GM12878 (cell line): ENCODE measurements around the gene CREB3L1. TPM values are rescaled to one million over a fixed set of nuclear protein-coding genes. Genes with fewer than 3 reads are reported as not detected.

Experiments used
- BCL11A ChIP-seq: IDR thresholded peaks from 2 replicates; pipeline ENCODE4 v1.6.1; 2011; ENCODE audit warnings: low read depth, low read length
- CBX5 ChIP-seq: sonication (generic); IDR thresholded peaks from 2 replicates; pipeline ENCODE4 v1.6.1; 2016; ENCODE audit warnings: low read depth, moderate library complexity, mild to moderate bottlenecking, inconsistent platforms
- CHD2 ChIP-seq: IDR thresholded peaks from 2 replicates; pipeline ENCODE4 v1.6.1; 2011; ENCODE audit warnings: low read depth, low read length, improper control_type of control experiment, borderline replicate concordance
- CTCF ChIP-seq, 3 experiments: IDR thresholded peaks in 2 of 3; conservative IDR thresholded peaks in 1 of 3; 2 replicates each; pipeline ENCODE4 v1.5.1; 2011; ENCODE audit warnings: low read depth in 3 of 3, low read length in 3 of 3, mild to moderate bottlenecking in 3 of 3, control low read depth in 2 of 3, moderate library complexity in 2 of 3, inconsistent platforms in 1 of 3, mixed read lengths in 1 of 3; ENCODE audit not compliant: control insufficient read depth in 2 of 3, insufficient read depth in 1 of 3; ENCODE audit errors: extremely low read depth in 1 of 3
- HDAC2 ChIP-seq: fragments of 200-600 bp; sonication (generic); IDR thresholded peaks from 2 replicates; pipeline ENCODE4 v1.6.1; 2017
- MAX ChIP-seq: IDR thresholded peaks from 2 replicates; pipeline ENCODE4 v1.6.1; 2012; ENCODE audit warnings: low read depth, low read length, improper control_type of control experiment
- NR2C2 ChIP-seq: IDR thresholded peaks from 2 replicates; pipeline ENCODE4 v1.6.1; 2011; ENCODE audit warnings: borderline replicate concordance, low read depth; ENCODE audit not compliant: control insufficient read depth, insufficient read length
- NR2F1 ChIP-seq: fragments of 450-650 bp; conservative IDR thresholded peaks from 2 replicates; pipeline ENCODE4 v1.6.1; 2017; ENCODE audit warnings: mild to moderate bottlenecking
- PKNOX1 ChIP-seq: fragments of 450-650 bp; IDR thresholded peaks from 2 replicates; pipeline ENCODE4 v1.6.1; 2016; ENCODE audit warnings: mild to moderate bottlenecking
- RFX5 ChIP-seq: IDR thresholded peaks from 2 replicates; pipeline ENCODE4 v1.6.1; 2011; ENCODE audit warnings: low read depth, low read length, improper control_type of control experiment
- SMC3 ChIP-seq: IDR thresholded peaks from 2 replicates; pipeline ENCODE4 v1.6.1; 2011; ENCODE audit warnings: low read length, improper control_type of control experiment, borderline replicate concordance
- SPI1 ChIP-seq: IDR thresholded peaks from 2 replicates; pipeline ENCODE4 v1.6.1; 2011; ENCODE audit warnings: low read depth, mild to moderate bottlenecking, low read length, moderate library complexity, borderline replicate concordance; ENCODE audit not compliant: insufficient read depth
- SREBF1 ChIP-seq: IDR thresholded peaks from 2 replicates; pipeline ENCODE4 v1.6.1; 2012; ENCODE audit warnings: mild to moderate bottlenecking, low read length
- STAT3 ChIP-seq: IDR thresholded peaks from 2 replicates; pipeline ENCODE4 v1.6.1; 2011; ENCODE audit warnings: low read depth, low read length, improper control_type of control experiment
- SUZ12 ChIP-seq: fragments of 200-600 bp; sonication (generic); IDR thresholded peaks from one replicate; pipeline ENCODE4 v1.6.1; 2018; ENCODE audit warnings: antibody characterized with exemption, mild to moderate bottlenecking; ENCODE audit not compliant: unreplicated experiment
- USF2 ChIP-seq: IDR thresholded peaks from 2 replicates; pipeline ENCODE4 v1.6.1; 2011; ENCODE audit warnings: low read depth, low read length, improper control_type of control experiment, borderline replicate concordance
- YBX1 ChIP-seq: fragments of 450-650 bp; IDR thresholded peaks from 2 replicates; pipeline ENCODE4 v1.6.1; 2016; ENCODE audit warnings: antibody characterized with exemption
- ZBED1 ChIP-seq: IDR thresholded peaks from 2 replicates; pipeline ENCODE4 v1.6.1; 2016; ENCODE audit warnings: borderline replicate concordance
- ZBTB40 ChIP-seq: fragments of 450-650 bp; IDR thresholded peaks from 2 replicates; pipeline ENCODE4 v1.6.1; 2016; ENCODE audit warnings: mild to moderate bottlenecking, moderate library complexity, borderline replicate concordance
- ZNF274 ChIP-seq: IDR thresholded peaks from one replicate; pipeline ENCODE4 v1.8.0; 2011; ENCODE audit not compliant: insufficient read length, insufficient read depth
- ZNF622 ChIP-seq: fragments of 450-650 bp; IDR thresholded peaks from 2 replicates; pipeline ENCODE4 v1.6.1; 2017; ENCODE audit warnings: mild to moderate bottlenecking, inconsistent platforms
- ZZZ3 ChIP-seq: IDR thresholded peaks from 2 replicates; pipeline ENCODE4 v1.6.1; 2011; ENCODE audit warnings: low read depth; ENCODE audit not compliant: control insufficient read depth, insufficient read length
- polyA plus RNA-seq, 11 experiments: library from polyadenylated mRNA; depleted of rRNA in 4 of 11; unstranded in 6 of 11; stranded (reverse) in 5 of 11; fragments of >200 nt; fragmentation: Nextera tagmentation in 4 of 11; fragmentation: Illumina TruSeq in 1 of 11; extraction: Ambion mirVana in 4 of 11; extraction: Trizol in 1 of 11; gene quantifications; 1 replicate in 1 of 11; 2 replicates in 10 of 11; pipeline versions ENCODE4 v1.2.1 to v1.2.3, GENCODE V29; 2011 to 2016; ENCODE audit warnings: inconsistent platforms in 2 of 11, missing spikeins in 2 of 11, low read depth in 1 of 11
- total RNA-seq, 4 experiments: library from RNA; depleted of rRNA in 3 of 4; stranded (reverse); fragments of >200 nt in 3 of 4; fragmentation: Illumina TruSeq in 1 of 4; extraction: Trizol in 1 of 4; gene quantifications; 2 replicates each; pipeline versions ENCODE4 v1.2.1 to v1.2.3, GENCODE V29; 2013 to 2021

The CREB3L1 gene
- total and polyA plus RNA-seq, 10 of the 15 experiments (the other 5 are each of a cell fraction or from before 2014, with no cell fraction given): 0.03 to 1.4 (median 0.22) TPM

- peak; percentile 27; the same call in 1 of the 2 replicates for TF ChIP-seq PKNOX1
- no peak for TF ChIP-seq ZBED1
- no peak for TF ChIP-seq STAT3
- no peak for TF ChIP-seq SUZ12
- TF ChIP-seq ZNF622: no peak
- no peak for TF ChIP-seq NR2C2
- TF ChIP-seq CBX5: no peak
- TF ChIP-seq SPI1: peak; percentile 94
- TF ChIP-seq SMC3: no peak
- no peak for TF ChIP-seq ZBTB40
- TF ChIP-seq CHD2: peak; percentile 51; the same call in 1 of the 2 replicates
- TF ChIP-seq NR2F1: no peak; the same call in 1 of the 2 replicates
- no peak for TF ChIP-seq ZZZ3
- no peak for TF ChIP-seq BCL11A
- TF ChIP-seq MAX: no peak
- no peak for TF ChIP-seq RFX5
- TF ChIP-seq CTCF (IDR thresholded peaks at IDR 0.05 in 2 of 3, conservative IDR thresholded peaks at IDR 0.05 in 1 of 3; ENCODE audit: control insufficient read depth in 2 of 3, extremely low read depth in 1 of 3, insufficient read depth in 1 of 3, low read depth in 3 of 3, low read length in 3 of 3): no peak
- no peak for TF ChIP-seq USF2
- TF ChIP-seq ZNF274: no peak
- no peak for TF ChIP-seq HDAC2
- TF ChIP-seq SREBF1: no peak
- no peak for TF ChIP-seq YBX1
These were observed 84.1 kb downstream of the CREB3L1 start (continued) for GRCh38 chr11:46361283-46362155.
